GM21717 (cell line): Measurements from ENCODE around the gene GADL1.

Experiments
- ATAC-seq: cut with Tn5 transposase; IDR thresholded peaks from one replicate; pipeline ENCODE4 v1.9.1; 2021; ENCODE audit warnings: mild to moderate bottlenecking, moderate library complexity; ENCODE audit not compliant: unreplicated experiment

The GADL1 gene

DNA sequence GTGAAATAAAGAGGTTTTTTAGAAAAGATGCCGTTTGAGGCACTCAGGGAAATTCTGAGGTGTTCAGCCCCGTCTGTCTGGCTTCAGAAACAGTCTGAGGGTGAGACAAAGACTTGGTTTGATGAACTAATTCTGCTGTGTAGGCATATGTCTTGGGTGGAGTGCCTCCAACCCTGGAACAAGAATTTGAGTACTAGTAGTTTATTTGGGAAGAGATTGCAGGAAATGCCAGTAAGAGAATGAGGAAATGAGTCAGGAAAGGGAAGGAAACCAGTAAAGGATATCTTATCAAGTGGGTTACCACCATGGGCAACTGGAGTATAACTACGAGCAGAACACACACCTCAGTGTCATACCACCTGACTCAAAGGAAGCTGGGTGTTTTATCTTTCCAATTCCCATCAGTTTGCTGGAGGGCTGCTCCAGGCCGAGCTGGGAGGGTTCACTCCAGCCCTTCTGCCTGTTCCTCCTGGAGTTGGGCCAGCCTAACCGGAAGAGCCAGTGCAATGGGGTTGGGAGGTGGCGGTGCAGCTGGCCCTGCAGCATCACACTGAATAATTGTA is 212.7 kb downstream of the GADL1 start:
- ATAC-seq = no peak

DNA sequence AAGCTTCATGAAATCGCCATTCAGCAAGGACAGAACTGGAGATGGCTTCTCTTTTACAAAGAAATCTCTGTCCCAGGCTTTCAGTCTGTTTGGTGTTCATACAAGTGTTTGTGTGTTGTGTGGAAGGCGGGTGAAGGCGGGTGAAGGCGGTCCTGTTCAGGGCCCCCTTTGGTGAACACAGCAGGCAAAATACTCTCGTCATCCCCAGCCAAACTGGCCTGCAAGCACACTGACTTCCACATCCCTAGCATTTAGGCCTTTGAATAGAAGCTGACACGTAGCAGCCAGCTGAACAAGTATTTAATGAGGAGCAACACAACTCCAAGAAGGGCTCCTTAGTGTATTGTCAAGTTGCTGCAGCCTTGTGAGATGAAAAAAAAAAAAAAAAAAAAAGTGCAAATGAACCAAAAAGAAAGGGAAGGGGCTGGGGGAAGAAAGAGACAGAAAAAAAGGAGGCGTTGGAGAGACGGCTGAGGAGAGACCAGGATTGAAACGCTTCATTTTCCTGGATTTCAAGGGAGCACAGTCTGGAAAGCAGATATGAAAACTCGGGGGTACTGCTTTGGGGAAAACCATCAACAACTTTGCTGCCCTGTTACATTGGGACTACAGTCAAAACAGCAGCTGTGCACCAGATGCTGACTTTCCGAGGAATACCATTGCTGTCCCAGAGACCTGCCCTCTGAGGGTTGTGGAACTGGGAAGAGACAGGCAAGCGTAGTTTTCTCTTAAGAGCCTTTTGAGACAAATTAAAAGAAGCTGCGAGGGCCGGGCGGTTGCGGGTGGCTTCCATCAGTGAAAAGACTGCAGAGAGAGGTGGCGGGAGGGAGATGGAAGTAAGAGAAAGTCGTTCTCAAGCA is 213.4 kb downstream of the GADL1 start:
- ATAC-seq = no peak

DNA sequence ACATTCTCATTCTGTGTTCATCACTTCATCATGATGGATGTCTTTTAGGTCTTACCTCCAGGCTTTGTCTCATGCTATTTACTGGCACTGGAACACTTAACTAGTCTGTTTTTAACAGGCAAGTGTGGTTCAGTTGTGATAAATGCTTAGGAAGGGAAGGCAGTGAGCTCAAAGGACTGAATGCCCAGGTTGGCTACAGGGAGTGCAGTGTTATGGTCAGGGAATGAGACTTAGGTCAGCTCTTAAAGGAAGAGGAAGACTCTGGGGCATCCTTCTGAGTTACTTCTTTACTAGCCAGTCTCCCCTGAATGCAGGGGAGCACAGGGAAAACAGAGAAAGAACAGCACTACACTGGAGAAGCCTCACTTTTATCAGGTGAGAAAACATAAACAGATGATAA is 215.4 kb downstream of the GADL1 start:
- no peak for ATAC-seq

DNA sequence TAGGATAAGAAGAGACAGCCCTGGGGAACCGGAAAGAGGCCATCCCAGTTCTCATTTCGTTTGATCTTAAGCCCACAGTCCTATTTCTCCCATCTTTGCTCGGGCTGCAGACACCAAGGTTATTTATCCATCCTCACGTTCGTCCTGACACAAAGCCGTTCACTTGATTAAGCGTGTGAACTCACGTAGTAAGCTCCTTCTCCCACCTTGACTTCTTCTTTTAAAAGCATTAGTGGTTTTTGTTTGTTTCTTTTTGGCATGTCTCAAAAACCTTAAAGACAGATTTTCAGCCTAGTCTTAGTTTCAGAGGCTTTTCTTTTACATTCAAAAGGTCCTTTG is 217.1 kb downstream of the GADL1 start:
- ATAC-seq = no peak

DNA sequence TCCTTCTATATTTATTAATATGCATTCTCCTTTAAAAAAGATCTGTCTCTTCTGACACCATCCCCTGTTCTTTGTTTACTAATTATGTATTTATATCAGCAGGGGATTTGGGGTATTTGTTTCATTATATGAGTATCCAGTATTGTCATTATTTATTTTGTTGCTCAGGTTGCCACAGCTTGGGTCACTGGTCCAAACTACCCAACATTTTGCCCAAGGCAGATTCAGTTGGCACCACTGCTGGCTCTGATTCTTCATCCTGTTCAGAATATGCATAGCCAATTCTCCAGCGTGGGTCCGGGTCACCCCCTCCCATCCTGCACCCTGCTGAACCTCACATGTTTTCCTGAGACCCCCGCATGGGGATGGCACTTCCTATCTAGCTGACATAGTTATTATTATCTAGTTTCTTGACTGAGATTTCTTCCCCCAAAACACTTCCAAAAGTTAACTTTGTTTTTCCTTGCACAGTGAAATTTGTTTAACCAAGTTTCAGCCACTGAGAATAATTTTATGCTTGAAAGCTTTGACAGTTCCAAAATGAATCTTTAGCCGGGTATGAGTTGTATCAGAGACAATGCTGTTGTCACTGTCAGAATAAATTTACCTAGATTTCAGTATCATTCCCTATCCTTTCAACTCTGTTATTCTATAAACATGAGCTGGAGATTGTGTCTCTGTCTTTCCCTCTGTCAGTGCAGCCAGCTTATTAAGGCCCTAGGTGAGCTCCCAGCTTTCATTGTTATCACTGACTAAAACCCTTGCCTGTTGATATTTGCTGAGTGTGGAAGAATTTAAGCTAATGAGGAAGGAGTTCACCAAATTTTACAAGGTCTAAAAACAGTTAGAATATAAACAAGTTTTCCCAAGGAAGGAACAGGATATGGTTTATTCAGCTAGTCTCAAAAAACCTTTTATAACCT is 217.8 kb downstream of the GADL1 start:
- ATAC-seq = no peak
